Right lobe of liver (tissue), 6 donors: ENCODE measurements around the gene CDH2. TPM values are rescaled to one million over a fixed set of nuclear protein-coding genes. Genes with fewer than 3 reads are reported as not detected.

Experiments
- ATAC-seq, 4 donors: fragments of 200-7000 bp; cut with Tn5 transposase; one replicate each; pipeline ENCODE4 v1.9.1; 2020; ENCODE audit warnings: mild to moderate bottlenecking in 4 of 4, moderate library complexity in 4 of 4
- DNase-seq, 3 donors: peaks; one replicate each; pipeline ENCODE4 v3.0.0-alpha.2; 2020
- H3K27ac ChIP-seq, 3 donors: fragments of 200-600 bp; one replicate each; pipeline ENCODE4 v1.8.0; 2022
- H3K27me3 ChIP-seq, 2 donors: fragments of 200-600 bp; one replicate each; pipeline ENCODE4 v1.8.0; 2022
- H3K36me3 ChIP-seq, 4 donors: fragments of 200-600 bp; sonication (generic) in 1 of 4; one replicate each; pipeline versions ENCODE4 v1.5.1 to v1.8.0; 2017 to 2022; ENCODE audit warnings: control low read depth in 1 of 4
- H3K4me1 ChIP-seq, 4 donors: fragments of 200-600 bp; sonication (generic) in 1 of 4; one replicate each; pipeline versions ENCODE4 v1.5.1 to v1.8.0; 2017 to 2022; ENCODE audit warnings: control low read depth in 1 of 4
- H3K4me3 ChIP-seq, 3 donors: fragments of 200-600 bp; one replicate each; pipeline ENCODE4 v1.8.0; 2022
- H3K9me3 ChIP-seq, 4 donors: fragments of 200-600 bp; sonication (generic) in 1 of 4; one replicate each; pipeline versions ENCODE4 v1.5.1 to v1.8.0; 2017 to 2022; ENCODE audit warnings: control low read depth in 1 of 4
- POLR2A ChIP-seq: fragments of 450-650 bp; IDR thresholded peaks from one replicate; pipeline ENCODE4 v1.6.1; 2017; ENCODE audit warnings: antibody characterized with exemption, mild to moderate bottlenecking
- WGBS: methylation state at CpG from one replicate; pipeline ENCODE4 v1.1.6; 2018; ENCODE audit warnings: low coverage, low lambda C conversion rate; ENCODE audit not compliant: insufficient coverage; ENCODE audit errors: missing lambda C conversion rate; 5-methylcytosine and 5-hydroxymethylcytosine counted together
- intact Hi-C, 2 donors: fragments of 100-400 bp; cut with DNase I; formaldehyde crosslinking; loops; one replicate each; pipeline versions ENCODE4 v1.11.2 to v1.14.1; 2022
- total RNA-seq, 6 experiments: library from RNA; depleted of rRNA in 2 of 6; stranded (reverse); fragments of >200 nt in 2 of 6; fragmentation: NEBNext Ultra II Directional in 3 of 6; extraction: Animal tissue kit (Norgen Biotek cat#: 25700) in 3 of 6; gene quantifications; one replicate each; pipeline versions ENCODE4 v1.1.0 to v1.2.4, GENCODE V29; 2016 to 2023
- TF ChIP-seq, protein P1 (sequence below), 4 donors: fragments of 200-600 bp in 3 of 4; fragments of 450-650 bp in 1 of 4; IDR thresholded peaks; one replicate each; pipeline versions ENCODE4 v1.5.1 to v1.8.0; 2016 to 2022; ENCODE audit warnings: antibody characterized with exemption in 4 of 4, mild to moderate bottlenecking in 2 of 4
- donor health status: DM: no; HTN: yes; CAD: no.
- donor health status: DM: no; HTN: no; CAD: no.
- donor health status: DM: no; HTN: no; CAD: no.
- donor health status: DM: no; HTN: yes; CAD: no.
- donor health status: DM: no; HTN: yes; CAD: no.

Gene CDH2
- total RNA-seq, 6 experiments from 2014 or later = 32.3 to 46.8 (median 35.8) TPM

DNA sequence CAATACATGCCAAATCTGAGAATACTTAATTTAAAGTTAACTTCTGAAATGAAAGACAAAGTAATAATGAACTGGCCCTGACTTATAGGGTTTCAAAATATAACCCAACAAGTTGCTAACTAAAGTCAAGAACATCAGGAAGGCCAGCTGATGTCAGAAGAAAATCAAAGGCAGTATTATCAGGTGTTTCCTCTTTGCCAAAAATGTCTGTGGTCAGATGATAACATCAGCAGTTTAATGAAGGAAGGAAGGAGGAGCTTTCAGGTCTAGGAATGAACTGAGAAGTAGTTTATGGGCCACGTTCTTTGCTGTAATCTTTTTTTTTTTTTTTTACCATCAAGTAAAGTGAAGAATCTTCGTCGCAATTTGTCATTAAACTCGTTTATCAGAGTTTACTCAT, 40.9 kb downstream of the CDH2 start:
- Histone ChIP-seq H3K4me1 (no peaks in the 10 kb centered on the region), H3K9me3 (no peaks in the 10 kb centered on the region), H3K4me3 (no peak overlapping the region), H3K27ac (no peak overlapping the region), H3K36me3 (no peaks in the 10 kb centered on the region), H3K27me3 (no peaks in the 10 kb centered on the region)
- ATAC-seq (no peak), DNase-seq (no peak)
- 72% methylated on average over 4 of the region's 4 CpGs for WGBS
- intact Hi-C loops = no loop called here
- no peak for TF ChIP-seq POLR2A
- TF ChIP-seq, protein P1, sequence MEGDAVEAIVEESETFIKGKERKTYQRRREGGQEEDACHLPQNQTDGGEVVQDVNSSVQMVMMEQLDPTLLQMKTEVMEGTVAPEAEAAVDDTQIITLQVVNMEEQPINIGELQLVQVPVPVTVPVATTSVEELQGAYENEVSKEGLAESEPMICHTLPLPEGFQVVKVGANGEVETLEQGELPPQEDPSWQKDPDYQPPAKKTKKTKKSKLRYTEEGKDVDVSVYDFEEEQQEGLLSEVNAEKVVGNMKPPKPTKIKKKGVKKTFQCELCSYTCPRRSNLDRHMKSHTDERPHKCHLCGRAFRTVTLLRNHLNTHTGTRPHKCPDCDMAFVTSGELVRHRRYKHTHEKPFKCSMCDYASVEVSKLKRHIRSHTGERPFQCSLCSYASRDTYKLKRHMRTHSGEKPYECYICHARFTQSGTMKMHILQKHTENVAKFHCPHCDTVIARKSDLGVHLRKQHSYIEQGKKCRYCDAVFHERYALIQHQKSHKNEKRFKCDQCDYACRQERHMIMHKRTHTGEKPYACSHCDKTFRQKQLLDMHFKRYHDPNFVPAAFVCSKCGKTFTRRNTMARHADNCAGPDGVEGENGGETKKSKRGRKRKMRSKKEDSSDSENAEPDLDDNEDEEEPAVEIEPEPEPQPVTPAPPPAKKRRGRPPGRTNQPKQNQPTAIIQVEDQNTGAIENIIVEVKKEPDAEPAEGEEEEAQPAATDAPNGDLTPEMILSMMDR (IDR thresholded peaks at IDR 0.05) = no peak

DNA sequence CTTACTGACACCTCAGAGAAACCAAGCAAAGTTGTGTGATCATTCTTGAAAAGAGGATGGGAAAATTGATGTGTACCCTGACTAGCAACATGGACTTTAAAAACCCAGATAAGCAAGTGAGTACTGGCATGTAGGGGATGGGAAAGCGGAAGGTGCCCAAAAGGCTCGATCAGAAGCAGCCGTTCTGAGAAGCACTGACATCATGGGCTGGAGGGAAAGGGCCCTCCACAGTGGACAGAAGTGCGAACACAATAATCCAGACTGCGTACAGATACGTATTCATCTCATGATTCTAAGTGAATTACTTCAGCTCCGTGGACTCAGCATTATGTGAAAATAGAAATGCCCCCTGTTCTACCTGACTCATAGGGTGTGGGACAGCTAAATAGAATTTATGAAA, 42.2 kb downstream of the CDH2 start:
- DNase-seq (no peak), ATAC-seq (no peak)
- H3K27ac ChIP-seq = no peak overlapping the region
- H3K4me1 ChIP-seq = no peaks in the 10 kb centered on the region
- no peaks in the 10 kb centered on the region for H3K9me3 ChIP-seq
- H3K27me3 ChIP-seq = no peaks in the 10 kb centered on the region
- no peak overlapping the region for H3K4me3 ChIP-seq
- 90% methylated on average over 6 of the region's 7 CpGs for WGBS
- intact Hi-C loops = no loop called here
- no peaks in the 10 kb centered on the region for H3K36me3 ChIP-seq
- TF ChIP-seq, protein P1 (IDR thresholded peaks at IDR 0.05) = no peak
- TF ChIP-seq POLR2A = no peak

DNA sequence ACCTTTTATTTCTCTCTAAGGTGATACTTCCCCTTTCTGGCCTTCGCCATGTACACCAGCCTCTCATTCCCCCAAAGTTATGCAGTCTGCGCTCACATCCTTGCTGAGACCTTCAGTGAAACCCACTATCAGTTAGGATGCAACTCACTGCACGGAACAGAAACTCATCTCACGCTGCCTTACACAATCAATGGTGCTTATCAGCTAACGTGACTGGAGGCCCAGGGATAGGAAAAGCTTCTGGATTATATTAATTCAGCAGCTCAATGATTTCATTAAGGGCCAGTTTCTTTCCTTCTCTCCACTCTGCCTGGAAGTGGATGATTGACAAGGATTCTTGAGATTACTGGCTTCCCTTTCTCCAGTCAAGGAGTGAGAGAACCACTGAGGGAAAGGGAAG, 44.8 kb downstream of the CDH2 start:
- no peaks in the 10 kb centered on the region for H3K27me3 ChIP-seq
- TF ChIP-seq, protein P1 (IDR thresholded peaks at IDR 0.05) = no peak
- no peak for TF ChIP-seq POLR2A
- intact Hi-C loops = no loop called here
- H3K4me3 ChIP-seq = no peak overlapping the region
- DNase-seq = no peak
- 40% methylated on average over 5 of the region's 5 CpGs for WGBS
- H3K9me3 ChIP-seq = no peaks in the 10 kb centered on the region
- H3K36me3 ChIP-seq = no peaks in the 10 kb centered on the region
- no peak overlapping the region for H3K27ac ChIP-seq
- H3K4me1 ChIP-seq = peaks cover 0 to 16% (median 7%) of the 10 kb centered on the region in 4 donors
- ATAC-seq = peak in 3 of 4 donors; percentile 20 to 65 (median 50)

DNA sequence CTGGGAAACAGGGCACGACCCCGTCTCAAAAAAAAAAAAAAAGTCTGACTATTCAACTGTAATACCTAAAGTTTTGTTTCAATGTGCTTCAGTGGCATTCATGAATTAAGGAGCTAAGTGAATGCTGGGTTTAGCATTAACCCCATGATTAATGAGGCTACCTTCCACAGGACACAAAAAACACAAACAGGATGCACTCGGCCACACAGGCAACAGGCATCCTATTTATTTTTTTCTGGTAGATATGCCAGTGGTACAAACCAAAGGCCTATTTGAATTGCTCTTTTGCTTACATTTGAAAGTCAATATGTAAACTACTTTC, 48.3 kb downstream of the CDH2 start:
- DNase-seq (no peak), ATAC-seq (peak in 1 of 4 donors; percentile 4)
- TF ChIP-seq, protein P1 (IDR thresholded peaks at IDR 0.05) = no peak
- TF ChIP-seq POLR2A = no peak
- Histone ChIP-seq H3K4me1 (peaks cover 0 to 50% (median 19%) of the 10 kb centered on the region in 4 donors), H3K4me3 (no peak overlapping the region), H3K27me3 (no peaks in the 10 kb centered on the region), H3K9me3 (no peaks in the 10 kb centered on the region), H3K36me3 (no peaks in the 10 kb centered on the region), H3K27ac (no peak overlapping the region)
- intact Hi-C loops = no loop called here
- WGBS = 30% methylated on average over 3 of the region's 3 CpGs
